AG04449 (cell line): ENCODE data around the gene MEAK7.

ENCODE experiments used
- CTCF ChIA-PET: fragments of 350-600 bp; formaldehyde crosslinking; extraction: SDS; loops from one replicate; lab custom pipeline; 2021; ENCODE audit warnings: antibody characterized with exemption; lab: Yijun Ruan, JAX
- POLR2A ChIA-PET: fragments of 400-600, 350-600 bp; formaldehyde crosslinking; extraction: SDS; loops from one replicate; lab custom pipeline; 2020; ENCODE audit warnings: antibody characterized with exemption, inconsistent platforms; lab: Yijun Ruan, JAX
- DNase-seq: peaks from one replicate; pipeline ENCODE4 v3.0.0-alpha.2; 2010; ENCODE audit warnings: low read depth, low spot score
- H3K4me3 ChIP-seq: 2 replicates; pipeline ENCODE4 v1.5.1; 2011; ENCODE audit warnings: low read depth, mild to moderate bottlenecking, control low read depth, low read length
- CTCF ChIP-seq: IDR thresholded peaks from one replicate; pipeline ENCODE4 v1.5.1; 2011; ENCODE audit warnings: mild to moderate bottlenecking, moderate library complexity, low read length, control low read depth, inconsistent platforms; ENCODE audit not compliant: insufficient read depth; ENCODE audit errors: missing control alignments

Gene MEAK7

GRCh38 chr16:84461413-84462295 lies 42.8 kb downstream of the MEAK7 start:
- no peak for TF ChIP-seq CTCF
- ChIA-PET CTCF (interaction anchor here (1.0 kb wide), 1 partner anchor 535 kb away, joined by 3 read pairs; no protein-coding TSS in a partner anchor), POLR2A (no interaction called here)
- DNase-seq = no peak
- no peak overlapping the region for H3K4me3 ChIP-seq

GRCh38 chr16:84461029-84461412 lies 43.4 kb downstream of the MEAK7 start:
- H3K4me3 ChIP-seq = no peak overlapping the region
- no peak for TF ChIP-seq CTCF
- CTCF ChIA-PET = no interaction called here
- POLR2A ChIA-PET = no interaction called here
- no peak for DNase-seq

- H3K4me3 ChIP-seq = no peak overlapping the region
- ChIA-PET CTCF (interaction anchor here (1.2 kb wide), 1 partner anchor 183 kb away, joined by 4 read pairs; no protein-coding TSS in a partner anchor), POLR2A (no interaction called here)
- DNase-seq = no peak
- no peak for TF ChIP-seq CTCF
Measured at GRCh38 chr16:84460406-84461028, 43.9 kb downstream of the MEAK7 start.

- CTCF ChIA-PET = interaction anchor here (1.2 kb wide), 1 partner anchor 183 kb away, joined by 4 read pairs; no protein-coding TSS in a partner anchor
- no peak for DNase-seq
- no peak for TF ChIP-seq CTCF
- H3K4me3 ChIP-seq = no peak overlapping the region
- POLR2A ChIA-PET = no interaction called here
Measured at GRCh38 chr16:84459941-84460405, 44.5 kb downstream of the MEAK7 start.

- DNase-seq = no peak
- POLR2A ChIA-PET = no interaction called here
- TF ChIP-seq CTCF = no peak
- CTCF ChIA-PET = interaction anchor here (1.2 kb wide), 1 partner anchor 182 kb away, joined by 4 read pairs; no protein-coding TSS in a partner anchor
- H3K4me3 ChIP-seq = no peak overlapping the region
Measured at GRCh38 chr16:84459533-84459894, 44.9 kb downstream of the MEAK7 start.
